Neutrophil (primary cell): ENCODE measurements around the gene AP1M2.
A peak's percentile ranks its signal among the peaks of the same experiment; 100 is the strongest.

Experiments used
- H3K27ac ChIP-seq: fragments of 200-600 bp; sonication (generic); 2 replicates; pipeline ENCODE4 v1.5.1; 2016; ENCODE audit warnings: mild to moderate bottlenecking, moderate library complexity
- H3K27me3 ChIP-seq: fragments of 200-600 bp; sonication (generic); 2 replicates; pipeline ENCODE4 v1.6.0; 2016; ENCODE audit warnings: mild to moderate bottlenecking
- H3K36me3 ChIP-seq: fragments of 200-600 bp; sonication (generic); 2 replicates; pipeline ENCODE4 v1.5.1; 2017
- H3K4me1 ChIP-seq, 2 experiments: fragments of 200-600 bp in 1 of 2; sonication (generic) in 1 of 2; 1 replicate in 1 of 2; 2 replicates in 1 of 2; pipeline versions ENCODE4 v1.5.1 to v1.6.1; 2013 to 2016; ENCODE audit warnings: low read depth in 1 of 2, low read length in 1 of 2, mild to moderate bottlenecking in 1 of 2, moderate library complexity in 1 of 2; ENCODE audit not compliant: control insufficient read depth in 1 of 2, insufficient read depth in 1 of 2
- H3K4me3 ChIP-seq, 2 experiments: fragments of 200-600 bp in 1 of 2; sonication (generic) in 1 of 2; 1 replicate in 1 of 2; 2 replicates in 1 of 2; pipeline ENCODE4 v1.5.1; 2013 to 2016; ENCODE audit warnings: low read depth in 1 of 2, low read length in 1 of 2, mild to moderate bottlenecking in 1 of 2, moderate library complexity in 1 of 2
- H3K9me3 ChIP-seq: fragments of 200-600 bp; sonication (generic); 2 replicates; pipeline ENCODE4 v1.5.1; 2016
- TF ChIP-seq, protein P1 (sequence below): fragments of 200-600 bp; sonication (generic); IDR thresholded peaks from 2 replicates; pipeline ENCODE4 v1.5.1; 2016; ENCODE audit warnings: antibody characterized with exemption

The AP1M2 gene

DNA sequence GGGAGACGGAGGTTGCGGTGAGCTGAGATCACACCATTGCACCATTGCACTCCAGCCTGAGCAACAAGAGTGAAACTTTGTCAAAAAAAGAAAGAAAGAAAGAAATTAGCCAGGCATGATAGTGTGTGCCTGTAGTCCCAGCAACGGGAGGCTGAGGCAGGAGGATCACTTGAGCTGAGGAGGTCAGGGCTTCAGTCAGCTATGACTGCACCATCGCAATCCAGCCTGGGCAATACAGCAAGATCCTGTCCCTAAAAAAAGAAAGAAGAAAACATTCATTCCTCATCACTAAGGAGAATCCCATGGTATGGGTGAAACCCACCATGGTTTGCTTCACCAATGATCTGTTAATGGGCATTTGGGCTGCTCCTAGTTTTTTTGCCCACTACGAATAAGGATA is 13.0 kb upstream of the AP1M2 start:
- H3K27me3 ChIP-seq: no peaks in the 10 kb centered on the region
- H3K36me3 ChIP-seq: no peaks in the 10 kb centered on the region
- H3K9me3 ChIP-seq: no peaks in the 10 kb centered on the region
- TF ChIP-seq, protein P1, sequence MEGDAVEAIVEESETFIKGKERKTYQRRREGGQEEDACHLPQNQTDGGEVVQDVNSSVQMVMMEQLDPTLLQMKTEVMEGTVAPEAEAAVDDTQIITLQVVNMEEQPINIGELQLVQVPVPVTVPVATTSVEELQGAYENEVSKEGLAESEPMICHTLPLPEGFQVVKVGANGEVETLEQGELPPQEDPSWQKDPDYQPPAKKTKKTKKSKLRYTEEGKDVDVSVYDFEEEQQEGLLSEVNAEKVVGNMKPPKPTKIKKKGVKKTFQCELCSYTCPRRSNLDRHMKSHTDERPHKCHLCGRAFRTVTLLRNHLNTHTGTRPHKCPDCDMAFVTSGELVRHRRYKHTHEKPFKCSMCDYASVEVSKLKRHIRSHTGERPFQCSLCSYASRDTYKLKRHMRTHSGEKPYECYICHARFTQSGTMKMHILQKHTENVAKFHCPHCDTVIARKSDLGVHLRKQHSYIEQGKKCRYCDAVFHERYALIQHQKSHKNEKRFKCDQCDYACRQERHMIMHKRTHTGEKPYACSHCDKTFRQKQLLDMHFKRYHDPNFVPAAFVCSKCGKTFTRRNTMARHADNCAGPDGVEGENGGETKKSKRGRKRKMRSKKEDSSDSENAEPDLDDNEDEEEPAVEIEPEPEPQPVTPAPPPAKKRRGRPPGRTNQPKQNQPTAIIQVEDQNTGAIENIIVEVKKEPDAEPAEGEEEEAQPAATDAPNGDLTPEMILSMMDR: no peak
- no peak overlapping the region for H3K4me3 ChIP-seq
- peaks cover 51 to 55% of the 10 kb centered on the region in 2 experiments for H3K4me1 ChIP-seq
- no peak overlapping the region for H3K27ac ChIP-seq

GRCh38 chr19:10593820-10594637 is 6.9 kb upstream of the AP1M2 start:
- Histone ChIP-seq H3K36me3 (no peaks in the 10 kb centered on the region), H3K4me3 (peak overlapping the region; percentile 65 to 66), H3K4me1 (peaks cover 91 to 92% of the 10 kb centered on the region in 2 experiments), H3K27me3 (no peaks in the 10 kb centered on the region), H3K27ac (peak overlapping the region; percentile 100), H3K9me3 (no peaks in the 10 kb centered on the region)
- TF ChIP-seq, protein P1: no peak

DNA sequence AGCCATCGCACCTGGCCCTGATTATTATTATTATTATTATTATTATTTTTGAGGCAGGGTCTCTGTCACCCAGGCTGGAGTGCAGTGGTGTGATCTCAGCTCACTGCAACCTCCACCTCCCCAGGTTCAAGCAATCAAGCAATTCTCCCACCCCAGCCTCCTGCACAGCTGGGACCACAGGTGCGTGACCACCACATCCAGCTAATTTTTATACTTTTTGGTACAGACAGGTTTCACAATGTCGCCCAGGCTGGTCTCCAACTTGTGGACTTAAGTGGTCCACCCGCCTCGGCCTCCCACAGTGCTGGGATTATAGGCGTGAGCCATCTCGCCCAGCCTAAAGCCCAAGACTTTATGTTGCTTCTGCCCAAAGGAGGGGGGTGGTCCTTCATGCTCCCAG is 6.0 kb upstream of the AP1M2 start:
- H3K27me3 ChIP-seq: no peaks in the 10 kb centered on the region
- H3K4me1 ChIP-seq: peaks cover 90 to 91% of the 10 kb centered on the region in 2 experiments
- TF ChIP-seq, protein P1: no peak
- H3K36me3 ChIP-seq: no peaks in the 10 kb centered on the region
- no peaks in the 10 kb centered on the region for H3K9me3 ChIP-seq
- peak overlapping the region; percentile 65 to 66 for H3K4me3 ChIP-seq
- H3K27ac ChIP-seq: peak overlapping the region; percentile 100

DNA sequence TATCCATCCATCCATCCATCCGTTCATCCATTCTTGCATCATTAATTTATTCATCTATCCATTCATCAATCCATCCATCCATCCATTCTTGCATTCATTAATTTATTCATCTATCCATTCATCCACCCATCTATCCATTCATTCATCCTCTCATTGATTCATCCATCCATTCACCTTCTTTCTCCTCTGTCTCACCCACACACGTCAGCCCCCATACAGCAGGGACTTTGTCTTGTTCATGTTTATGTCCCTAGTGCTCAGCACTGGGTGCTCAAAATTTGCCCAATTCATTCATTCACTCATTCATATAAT is 683 bp upstream of the AP1M2 start:
- H3K4me3 ChIP-seq: no peak overlapping the region
- H3K27me3 ChIP-seq: peaks cover 17% of the 10 kb centered on the region
- no peak overlapping the region for H3K27ac ChIP-seq

GRCh38 chr19:10586396-10586795 is 716 bp downstream of the AP1M2 start:
- Histone ChIP-seq H3K4me3 (no peak overlapping the region), H3K36me3 (no peaks in the 10 kb centered on the region), H3K4me1 (peaks cover 37 to 52% of the 10 kb centered on the region in 2 experiments), H3K27ac (no peak overlapping the region), H3K9me3 (no peaks in the 10 kb centered on the region), H3K27me3 (peaks cover 17% of the 10 kb centered on the region)
- TF ChIP-seq, protein P1: no peak

More for the DNA sequence above, 683 bp upstream of the AP1M2 start:
- TF ChIP-seq, protein P1: no peak
- Histone ChIP-seq H3K9me3 (no peaks in the 10 kb centered on the region), H3K4me1 (peaks cover 48 to 62% of the 10 kb centered on the region in 2 experiments), H3K36me3 (no peaks in the 10 kb centered on the region)
